ENCODE measurements around the gene FKRP. TPM values are rescaled to one million over a fixed set of nuclear protein-coding genes. Genes with fewer than 3 reads are reported as not detected.

Gene FKRP
- polyA plus RNA-seq, 1 donor (not counting 4 experiments of a cell fraction or from before 2014, with no cell fraction given): 6.1 TPM

DNA sequence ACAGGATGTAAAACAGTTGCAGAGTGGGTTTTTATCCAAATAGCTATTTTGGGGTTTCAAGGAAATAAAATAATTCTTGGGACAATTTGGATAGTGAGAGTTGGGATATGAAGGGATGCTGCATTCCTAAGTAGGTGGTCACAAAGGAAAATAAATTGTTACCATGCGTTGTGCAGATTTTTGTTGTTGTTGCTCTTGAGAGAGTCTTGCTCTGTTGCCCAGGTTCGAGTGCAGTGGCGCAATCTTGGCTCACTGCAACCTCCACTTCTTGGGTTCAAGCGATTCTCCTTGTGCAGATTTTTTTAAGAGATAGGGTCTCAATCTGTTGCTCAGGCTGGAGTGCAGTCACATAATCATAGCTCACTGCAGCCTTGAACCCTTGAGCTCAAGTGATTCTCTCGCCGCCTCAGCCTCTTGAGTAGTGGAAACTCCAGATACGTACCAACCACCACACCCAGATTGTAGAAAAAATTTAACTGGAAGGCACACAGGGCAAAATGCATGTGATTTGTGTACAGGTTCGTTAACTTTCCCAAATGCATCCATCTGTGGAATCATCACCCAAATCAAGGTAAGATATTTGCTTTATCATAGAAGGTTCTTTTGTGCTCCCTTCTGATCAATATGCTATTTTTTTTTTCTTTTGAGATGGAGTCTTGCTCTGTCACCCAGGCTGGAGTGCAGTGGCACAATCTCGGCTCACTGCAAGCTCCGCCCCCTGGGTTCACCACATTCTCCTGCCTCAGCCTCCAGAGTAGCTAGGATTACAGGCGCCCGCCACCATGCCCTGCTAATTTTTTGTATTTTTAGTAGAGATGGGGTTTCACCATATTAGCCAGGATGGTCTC lies 26.5 kb downstream of the FKRP start:
- Histone ChIP-seq H3K36me3 (ENCODE audit: control insufficient read depth in 2 of 2, extremely low read depth in 1 of 2, insufficient read depth in 2 of 2, low read length in 2 of 2) (peaks cover 16 to 20% of the 10 kb centered on the region in 2 experiments), H3K9me1 (ENCODE audit: control insufficient read depth, extremely low read depth, insufficient read depth, low read length) (no peaks in the 10 kb centered on the region), H3K27me3 (ENCODE audit: control insufficient read depth, extremely low read depth, insufficient read depth, low read length) (no peaks in the 10 kb centered on the region), H3K4me2 (ENCODE audit: control insufficient read depth, extremely low read depth, insufficient read depth, low read depth, low read length) (no peak overlapping the region), H3K27ac (ENCODE audit: control insufficient read depth, insufficient read depth, low read length) (no peak overlapping the region), H4K20me1 (ENCODE audit: control insufficient read depth, extremely low read depth, insufficient read depth, low read length) (peaks cover 9% of the 10 kb centered on the region), H3K9ac (ENCODE audit: control insufficient read depth, extremely low read depth, insufficient read depth, low read length) (no peak overlapping the region), H2AFZ (ENCODE audit: control insufficient read depth, low read length) (no peak overlapping the region), H3K4me1 (ENCODE audit: control insufficient read depth, extremely low read depth, insufficient read depth, low read length) (no peaks in the 10 kb centered on the region), H3K9me3 (ENCODE audit: control insufficient read depth, low read depth, low read length) (no peaks in the 10 kb centered on the region), H3K79me2 (ENCODE audit: control insufficient read depth, insufficient read depth, low read length) (peaks cover 5% of the 10 kb centered on the region), H3K4me3 (ENCODE audit: control insufficient read depth in 2 of 3, extremely low read depth in 1 of 3, insufficient read depth in 2 of 3, low read depth in 1 of 3, low read length in 3 of 3) (no peak overlapping the region)
- FAIRE-seq (no peak), DNase-seq (ENCODE audit: low read depth, low spot score) (no peak)
- no peak for TF ChIP-seq EZH2 (IDR thresholded peaks at IDR 0.05; ENCODE audit: low read length)
- no peak for TF ChIP-seq CTCF (optimal IDR thresholded peaks at IDR 0.05 in 1 of 3, IDR thresholded peaks at IDR 0.05 in 1 of 3, conservative IDR thresholded peaks at IDR 0.05 in 1 of 3; ENCODE audit: extremely low read depth in 1 of 3, insufficient read depth in 2 of 3, low read length in 3 of 3)
- dilution Hi-C loops (cut with MboI; ENCODE audit: extremely low pct_ligation_motif_present, low sequenced_read_pairs): no loop called here

- FAIRE-seq: no peak
- Histone ChIP-seq H2AFZ (ENCODE audit: control insufficient read depth, low read length) (no peak overlapping the region), H3K9me3 (ENCODE audit: control insufficient read depth, low read depth, low read length) (no peaks in the 10 kb centered on the region), H3K27me3 (ENCODE audit: control insufficient read depth, extremely low read depth, insufficient read depth, low read length) (no peaks in the 10 kb centered on the region), H3K9me1 (ENCODE audit: control insufficient read depth, extremely low read depth, insufficient read depth, low read length) (no peaks in the 10 kb centered on the region), H3K27ac (ENCODE audit: control insufficient read depth, insufficient read depth, low read length) (no peak overlapping the region), H3K4me1 (ENCODE audit: control insufficient read depth, extremely low read depth, insufficient read depth, low read length) (no peaks in the 10 kb centered on the region), H3K79me2 (ENCODE audit: control insufficient read depth, insufficient read depth, low read length) (peaks cover 5% of the 10 kb centered on the region), H3K4me2 (ENCODE audit: control insufficient read depth, extremely low read depth, insufficient read depth, low read depth, low read length) (no peak overlapping the region), H3K9ac (ENCODE audit: control insufficient read depth, extremely low read depth, insufficient read depth, low read length) (no peak overlapping the region), H3K4me3 (ENCODE audit: control insufficient read depth in 2 of 3, extremely low read depth in 1 of 3, insufficient read depth in 2 of 3, low read depth in 1 of 3, low read length in 3 of 3) (no peak overlapping the region), H4K20me1 (ENCODE audit: control insufficient read depth, extremely low read depth, insufficient read depth, low read length) (peaks cover 9% of the 10 kb centered on the region), H3K36me3 (ENCODE audit: control insufficient read depth in 2 of 2, extremely low read depth in 1 of 2, insufficient read depth in 2 of 2, low read length in 2 of 2) (peaks cover 18 to 20% of the 10 kb centered on the region in 2 experiments)
- DNase-seq (ENCODE audit: low read depth, low spot score): no peak
- TF ChIP-seq CTCF (optimal IDR thresholded peaks at IDR 0.05 in 1 of 3, IDR thresholded peaks at IDR 0.05 in 1 of 3, conservative IDR thresholded peaks at IDR 0.05 in 1 of 3; ENCODE audit: extremely low read depth in 1 of 3, insufficient read depth in 2 of 3, low read length in 3 of 3): no peak
- TF ChIP-seq EZH2 (IDR thresholded peaks at IDR 0.05; ENCODE audit: low read length): no peak
- dilution Hi-C loops (cut with MboI; ENCODE audit: extremely low pct_ligation_motif_present, low sequenced_read_pairs): no loop called here
Measured at GRCh38 chr19:46773018-46773399, 27.2 kb downstream of the FKRP start.
